H1 (cell line): ENCODE data around the gene ZGLP1. TPM values are rescaled to one million over a fixed set of nuclear protein-coding genes. Genes with fewer than 3 reads are reported as not detected.

Experiments
- CBX5 ChIP-seq: fragments of 300-800, 300-1000 bp; sonication (generic); IDR thresholded peaks from 2 replicates; pipeline ENCODE4 v1.7.1; 2016; ENCODE audit warnings: antibody characterized with exemption, low read length, low read depth
- SIRT6 ChIP-seq: IDR thresholded peaks from one replicate; pipeline ENCODE4 v1.7.1; 2012; ENCODE audit warnings: low read length, inconsistent platforms
- SUZ12 ChIP-seq: fragments of 200-600 bp; sonication (generic); IDR thresholded peaks from 2 replicates; pipeline ENCODE4 v1.6.1; 2012; ENCODE audit warnings: mild to moderate bottlenecking, inconsistent platforms, low read length, moderate library complexity, mixed read lengths
- polyA plus RNA-seq, 7 experiments: library from polyadenylated mRNA; depleted of rRNA in 3 of 7; stranded (reverse) in 5 of 7; unstranded in 2 of 7; fragments of >200 nt in 5 of 7; fragments of 200-250 nt in 2 of 7; gene quantifications; 1 replicate in 5 of 7; 2 replicates in 1 of 7; 4 replicates in 1 of 7; pipeline versions ENCODE4 v1.2.1 to v1.2.3, GENCODE V29; 2011 to 2013; ENCODE audit warnings: missing spikeins in 2 of 7, mixed read lengths in 2 of 7
- total RNA-seq: library from RNA; stranded (reverse); fragmentation: NEBNext Ultra II Directional; extraction: Animal tissue kit (Norgen Biotek cat#: 25700); gene quantifications from 2 replicates; pipeline ENCODE4 v1.2.1, GENCODE V29; 2021

Gene ZGLP1
- total and polyA plus RNA-seq, 2 of the 8 experiments (the other 6 are each of a cell fraction or from before 2014, with no cell fraction given) = 4.2 to 5.1 TPM

GRCh38 chr19:10285393-10285792 is 24.2 kb downstream of the ZGLP1 start (continued):
- TF ChIP-seq SUZ12 (no peak), CBX5 (no peak), SIRT6 (no peak)
